Stimulated activated effector memory CD8-positive, alpha-beta T cell treated with anti-CD3 and anti-CD28 coated beads, Interleukin-12 subunit alpha, Interleukin-12 subunit beta, amount 100 ng/mL, for 72 hours (primary cell): ENCODE results near the gene TMIGD3.

Experiments used
- ATAC-seq: fragments of 150-1000 bp; cut with Tn5 transposase; 2 replicates; pipeline ENCODE4 v1.10.0; 2021
- DNase-seq, 2 donors: peaks; one replicate each; pipeline ENCODE4 v3.0.0; 2021 to 2022; ENCODE audit warnings: low spot score in 2 of 2
- H3K27ac Mint-ChIP-seq: one replicate; pipeline ENCODE4 v1.8.0; 2022; ENCODE audit warnings: mild to moderate bottlenecking, mixed read lengths
- H3K36me3 Mint-ChIP-seq: one replicate; pipeline ENCODE4 v1.8.0; 2022; ENCODE audit warnings: mild to moderate bottlenecking, mixed read lengths
- H3K4me1 Mint-ChIP-seq: one replicate; pipeline ENCODE4 v1.8.0; 2022; ENCODE audit warnings: mixed read lengths
- H3K4me3 Mint-ChIP-seq: one replicate; pipeline ENCODE4 v1.8.0; 2022; ENCODE audit warnings: mild to moderate bottlenecking, mixed read lengths
- H3K9me3 Mint-ChIP-seq: one replicate; pipeline ENCODE4 v1.8.0; 2022; ENCODE audit warnings: mixed read lengths

TMIGD3 gene

DNA sequence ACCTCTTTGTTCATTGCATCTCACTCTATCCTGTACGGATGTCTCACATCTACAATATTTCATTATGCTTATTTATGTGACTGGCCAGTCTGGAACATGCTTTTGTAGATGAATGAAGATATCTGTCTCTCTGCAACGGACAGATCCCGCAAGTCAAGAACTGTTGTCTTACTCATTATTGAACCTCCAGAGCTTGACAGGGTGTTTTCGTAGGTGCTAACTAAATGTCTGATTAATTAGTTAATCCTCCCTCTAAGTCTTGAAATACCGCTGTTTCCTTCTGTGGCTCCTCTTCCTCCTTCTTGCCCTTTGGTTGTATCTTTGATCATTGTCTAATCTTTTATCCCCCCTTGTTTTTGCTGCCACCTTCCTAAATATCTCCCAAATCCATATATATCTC, 32.8 kb downstream of the TMIGD3 start:
- H3K27ac Mint-ChIP-seq = no peak overlapping the region
- H3K4me1 Mint-ChIP-seq = peaks cover 14% of the 10 kb centered on the region
- ATAC-seq = peak; percentile 29
- H3K36me3 Mint-ChIP-seq = peaks cover 6% of the 10 kb centered on the region
- no peaks in the 10 kb centered on the region for H3K9me3 Mint-ChIP-seq
- no peak overlapping the region for H3K4me3 Mint-ChIP-seq
- no peak for DNase-seq

DNA sequence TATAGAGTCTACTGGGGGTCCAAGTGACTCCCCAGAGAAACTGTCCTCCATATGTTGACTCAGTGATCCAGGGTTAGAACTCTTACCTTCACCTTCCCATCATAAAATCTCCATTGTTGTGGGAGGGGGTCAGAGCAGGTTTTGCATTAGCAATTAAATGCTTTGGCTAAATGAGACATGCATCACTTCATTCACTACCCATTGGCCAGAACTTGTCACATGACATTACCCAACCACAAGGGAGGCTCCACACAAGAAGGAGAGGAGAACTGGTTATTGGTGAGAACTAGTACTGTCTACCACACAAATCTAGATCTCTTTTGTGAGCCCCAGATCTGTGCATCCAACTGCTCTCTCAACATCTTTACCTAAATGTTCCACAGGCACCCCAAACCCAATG, 33.9 kb downstream of the TMIGD3 start:
- no peak for DNase-seq

GRCh38 chr1:111468717-111469100, 34.7 kb downstream of the TMIGD3 start:
- H3K27ac Mint-ChIP-seq = no peak overlapping the region
- DNase-seq (no peak), ATAC-seq (no peak)
- H3K4me3 Mint-ChIP-seq = no peak overlapping the region
- peaks cover 7% of the 10 kb centered on the region for H3K4me1 Mint-ChIP-seq
- H3K36me3 Mint-ChIP-seq = peaks cover 22% of the 10 kb centered on the region
- no peaks in the 10 kb centered on the region for H3K9me3 Mint-ChIP-seq

More for the DNA sequence above, 33.9 kb downstream of the TMIGD3 start:
- Mint-ChIP-seq H3K27ac (no peak overlapping the region), H3K4me3 (no peak overlapping the region), H3K9me3 (no peaks in the 10 kb centered on the region), H3K36me3 (peaks cover 15% of the 10 kb centered on the region), H3K4me1 (peaks cover 7% of the 10 kb centered on the region)
- no peak for ATAC-seq

DNA sequence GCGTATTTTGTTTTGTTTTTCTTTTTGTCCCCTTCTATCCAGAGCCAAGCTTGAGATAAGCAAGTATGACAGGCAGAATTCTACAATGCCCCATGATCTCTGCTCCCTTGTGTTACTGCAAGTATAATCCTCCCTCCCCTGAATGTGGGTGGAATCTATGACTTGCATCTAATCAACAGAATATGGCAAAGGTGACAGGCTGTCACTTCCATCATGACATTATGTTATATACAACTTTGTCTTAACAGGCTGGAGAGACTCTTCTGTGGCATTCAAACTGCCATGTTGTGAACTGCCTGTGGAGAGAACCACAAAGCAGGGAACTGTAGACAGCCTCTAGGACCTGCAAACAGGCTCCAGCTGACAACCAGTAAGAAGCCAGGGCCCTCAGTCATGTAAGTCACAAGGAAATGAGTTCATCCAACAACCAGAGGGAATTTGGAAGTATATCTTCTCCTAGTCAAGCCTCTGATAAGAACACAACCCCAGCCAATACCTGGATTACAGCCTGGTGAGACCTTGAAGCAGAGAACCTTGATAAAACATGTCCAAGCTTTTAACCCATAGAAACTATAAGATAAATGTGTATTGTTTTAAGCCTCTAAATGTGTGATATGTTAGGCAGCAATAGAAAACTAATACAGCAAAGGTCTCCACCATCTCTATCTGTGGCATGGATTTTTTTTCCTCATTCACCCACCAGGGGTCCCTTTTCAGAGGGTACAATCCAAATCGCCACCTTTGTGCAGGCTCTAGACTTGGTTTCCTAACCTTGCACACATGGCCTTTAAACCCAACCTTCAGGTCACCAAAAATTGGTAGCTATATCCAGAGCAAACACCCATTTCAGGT, 35.3 kb downstream of the TMIGD3 start:
- ATAC-seq = no peak
- Mint-ChIP-seq H3K36me3 (peaks cover 28% of the 10 kb centered on the region), H3K27ac (no peak overlapping the region), H3K4me3 (no peak overlapping the region), H3K9me3 (no peaks in the 10 kb centered on the region), H3K4me1 (peaks cover 12% of the 10 kb centered on the region)
- no peak for DNase-seq

DNA sequence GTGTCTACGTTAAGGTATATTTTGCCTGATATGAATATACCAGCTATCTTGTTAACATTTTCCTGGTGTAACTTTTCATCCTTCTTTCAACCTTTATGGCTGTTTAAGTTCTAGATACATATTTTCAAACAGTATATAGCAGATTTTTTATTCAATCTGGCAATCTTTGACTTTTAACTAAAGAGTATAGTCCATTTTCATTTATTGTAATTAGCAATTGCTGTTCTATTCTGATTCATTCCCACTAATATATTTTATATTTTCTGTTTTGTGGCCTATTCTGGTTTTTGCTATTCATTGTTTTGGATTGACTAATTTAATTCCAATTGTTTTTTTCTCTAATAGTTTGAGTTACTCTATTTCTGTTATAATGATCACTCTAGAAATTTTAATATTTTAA, 37.0 kb downstream of the TMIGD3 start:
- ATAC-seq (no peak), DNase-seq (no peak)
- H3K4me3 Mint-ChIP-seq = no peak overlapping the region

DNA sequence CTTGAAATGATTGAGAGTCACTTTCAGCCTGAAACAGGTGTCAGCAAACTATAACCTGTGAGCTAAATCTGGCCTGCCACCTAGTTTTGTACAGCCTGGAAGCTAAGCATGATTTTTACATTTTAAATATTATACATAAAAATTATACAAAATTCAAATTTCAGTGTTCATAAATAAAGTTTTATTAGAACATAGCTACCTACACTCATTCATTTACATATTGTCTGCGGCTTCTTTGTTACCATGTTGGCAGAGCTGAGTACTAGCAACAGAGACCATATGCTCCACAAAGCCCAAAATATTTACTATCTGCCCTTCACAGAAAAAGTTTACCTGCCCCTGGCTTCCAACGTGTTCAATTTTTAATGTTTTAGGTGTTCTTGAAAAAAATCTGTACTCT, 37.7 kb downstream of the TMIGD3 start:
- no peak overlapping the region for H3K4me3 Mint-ChIP-seq
- H3K27ac Mint-ChIP-seq = no peak overlapping the region

More for the DNA sequence above, 37.0 kb downstream of the TMIGD3 start:
- H3K36me3 Mint-ChIP-seq = peaks cover 35% of the 10 kb centered on the region
- H3K9me3 Mint-ChIP-seq = no peaks in the 10 kb centered on the region
- peaks cover 10% of the 10 kb centered on the region for H3K4me1 Mint-ChIP-seq
- no peak overlapping the region for H3K27ac Mint-ChIP-seq

DNA sequence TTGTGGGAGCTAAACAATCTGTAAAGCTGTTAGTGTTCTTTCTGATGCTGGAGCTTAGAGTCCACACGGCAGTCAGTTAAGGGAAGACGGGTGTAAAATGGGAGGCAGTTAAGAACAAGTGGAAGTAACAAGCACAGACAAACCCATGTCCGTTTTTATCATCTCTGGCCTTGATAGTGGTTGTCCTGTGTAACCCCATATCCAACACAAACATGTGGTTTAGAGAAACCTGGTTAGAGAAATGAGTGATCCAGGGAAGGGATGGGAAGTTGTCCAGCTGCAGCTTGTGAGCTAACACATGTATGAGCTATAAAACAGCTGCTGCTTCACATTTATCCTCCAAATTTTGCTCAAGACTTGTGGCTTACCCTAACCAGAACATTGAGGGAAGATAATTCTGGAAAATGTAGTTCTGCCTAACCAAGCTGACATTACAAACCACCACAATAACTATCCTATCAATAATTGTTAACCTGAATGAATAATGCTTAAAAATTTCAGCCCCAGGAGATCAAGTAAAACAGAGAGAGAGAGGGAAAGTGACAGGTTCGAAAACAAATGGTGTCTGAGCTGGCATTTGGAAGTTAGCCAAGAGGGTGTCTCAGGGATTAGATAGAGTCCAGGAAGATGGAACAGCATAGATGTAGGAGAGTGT, 40.3 kb downstream of the TMIGD3 start:
- ATAC-seq (no peak), DNase-seq (peak in 1 of 2 donors; percentile 20)
- peaks cover 10% of the 10 kb centered on the region for H3K4me1 Mint-ChIP-seq
- no peaks in the 10 kb centered on the region for H3K9me3 Mint-ChIP-seq
- H3K27ac Mint-ChIP-seq = peak overlapping the region; percentile 44
- H3K4me3 Mint-ChIP-seq = no peak overlapping the region
- H3K36me3 Mint-ChIP-seq = peaks cover 69% of the 10 kb centered on the region

More for the DNA sequence above, 37.7 kb downstream of the TMIGD3 start:
- Mint-ChIP-seq H3K9me3 (no peaks in the 10 kb centered on the region), H3K36me3 (peaks cover 43% of the 10 kb centered on the region), H3K4me1 (peaks cover 10% of the 10 kb centered on the region)
- ATAC-seq (no peak), DNase-seq (no peak)

GRCh38 chr1:111462370-111463028, 40.9 kb downstream of the TMIGD3 start:
- H3K9me3 Mint-ChIP-seq = no peaks in the 10 kb centered on the region
- H3K4me3 Mint-ChIP-seq = no peak overlapping the region
- H3K36me3 Mint-ChIP-seq = peaks cover 75% of the 10 kb centered on the region
- DNase-seq (no peak), ATAC-seq (no peak)
- peaks cover 10% of the 10 kb centered on the region for H3K4me1 Mint-ChIP-seq
- H3K27ac Mint-ChIP-seq = peak overlapping the region; percentile 44

GRCh38 chr1:111461765-111462164, 41.7 kb downstream of the TMIGD3 start:
- no peak for DNase-seq
- peaks cover 10% of the 10 kb centered on the region for H3K4me1 Mint-ChIP-seq
- no peak for ATAC-seq
- H3K36me3 Mint-ChIP-seq = peaks cover 83% of the 10 kb centered on the region
- no peak overlapping the region for H3K4me3 Mint-ChIP-seq
- no peaks in the 10 kb centered on the region for H3K9me3 Mint-ChIP-seq
- no peak overlapping the region for H3K27ac Mint-ChIP-seq

GRCh38 chr1:111455642-111456031, 47.8 kb downstream of the TMIGD3 start:
- DNase-seq (no peak), ATAC-seq (no peak)
- H3K9me3 Mint-ChIP-seq = no peaks in the 10 kb centered on the region
- peak overlapping the region; percentile 46 for H3K27ac Mint-ChIP-seq
- H3K4me1 Mint-ChIP-seq = peaks cover 55% of the 10 kb centered on the region
- peaks cover 92% of the 10 kb centered on the region for H3K36me3 Mint-ChIP-seq
- H3K4me3 Mint-ChIP-seq = peak overlapping the region; percentile 31

DNA sequence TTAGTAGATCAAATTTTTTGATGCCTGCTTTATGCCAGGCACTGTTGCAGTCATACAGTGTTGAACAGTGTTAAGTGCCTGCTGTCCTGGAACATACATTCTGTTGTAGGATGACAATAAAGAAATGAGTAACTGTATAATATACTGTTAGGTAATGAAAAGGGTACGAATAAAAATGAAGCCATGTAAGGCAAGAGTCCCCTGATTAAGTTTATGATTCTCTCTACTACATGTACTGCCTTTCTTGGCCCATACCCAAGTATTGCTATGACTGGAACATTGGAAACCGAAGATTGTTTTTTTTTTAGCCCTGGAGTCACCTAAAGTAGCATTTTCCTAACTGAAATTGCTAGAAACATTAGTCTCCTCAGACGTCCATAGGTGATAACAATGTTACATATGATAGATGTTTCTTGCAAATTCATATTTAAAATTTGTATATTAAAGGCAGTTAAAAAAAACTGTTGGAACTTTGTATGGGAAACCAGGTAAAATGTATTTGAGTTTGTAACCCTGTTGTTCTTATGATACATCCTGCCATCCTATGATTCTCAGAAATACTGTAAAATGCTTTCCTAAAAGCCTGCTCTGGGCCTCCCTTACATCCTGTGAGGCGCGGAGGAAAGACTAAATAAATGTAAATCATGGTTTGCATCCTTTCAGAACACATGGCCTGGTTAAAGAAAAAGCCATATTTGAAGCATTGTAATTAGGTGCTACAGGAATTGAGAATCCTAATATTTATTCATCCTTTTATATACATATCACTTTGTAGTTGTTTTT, 48.4 kb downstream of the TMIGD3 start:
- peak overlapping the region; percentile 46 for H3K27ac Mint-ChIP-seq
- H3K4me1 Mint-ChIP-seq = peaks cover 59% of the 10 kb centered on the region
- DNase-seq = no peak
- H3K36me3 Mint-ChIP-seq = peaks cover 89% of the 10 kb centered on the region
- no peaks in the 10 kb centered on the region for H3K9me3 Mint-ChIP-seq
- H3K4me3 Mint-ChIP-seq = peak overlapping the region; percentile 31
- ATAC-seq = peak; percentile 94

DNA sequence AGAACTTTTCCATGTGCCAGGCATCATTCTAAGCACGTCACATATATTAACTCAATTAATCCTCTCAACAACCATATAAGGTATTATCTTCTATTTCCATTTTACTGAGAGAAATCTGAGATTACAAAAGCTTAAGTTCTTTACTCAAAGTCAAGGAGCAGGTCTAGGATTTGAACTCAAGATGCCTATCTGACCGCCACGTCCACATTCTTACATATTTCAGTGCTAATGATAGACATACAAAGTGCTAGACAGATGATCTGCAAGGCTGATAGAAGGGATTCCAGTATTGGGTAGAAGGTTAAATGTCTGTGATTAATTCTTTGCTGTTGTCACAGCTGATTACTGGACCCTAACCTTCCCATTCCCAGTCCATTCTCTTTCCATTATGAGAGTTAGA, 49.7 kb downstream of the TMIGD3 start:
- Mint-ChIP-seq H3K36me3 (peaks cover 86% of the 10 kb centered on the region), H3K9me3 (no peaks in the 10 kb centered on the region), H3K4me1 (peaks cover 62% of the 10 kb centered on the region), H3K4me3 (no peak overlapping the region), H3K27ac (no peak overlapping the region)
- DNase-seq (no peak), ATAC-seq (no peak)

- Mint-ChIP-seq H3K27ac (peak overlapping the region; percentile 99), H3K4me1 (peaks cover 70% of the 10 kb centered on the region), H3K36me3 (peaks cover 85% of the 10 kb centered on the region), H3K4me3 (no peak overlapping the region), H3K9me3 (no peaks in the 10 kb centered on the region)
- DNase-seq (no peak), ATAC-seq (no peak)
Measured at GRCh38 chr1:111452581-111452980, 50.9 kb downstream of the TMIGD3 start.

- no peak for ATAC-seq
- peak overlapping the region; percentile 99 for H3K27ac Mint-ChIP-seq
- H3K9me3 Mint-ChIP-seq = no peaks in the 10 kb centered on the region
- peaks cover 73% of the 10 kb centered on the region for H3K4me1 Mint-ChIP-seq
- H3K36me3 Mint-ChIP-seq = peaks cover 83% of the 10 kb centered on the region
- DNase-seq = no peak
- H3K4me3 Mint-ChIP-seq = peak overlapping the region; percentile 99
Measured at GRCh38 chr1:111450185-111450584, 53.2 kb downstream of the TMIGD3 start.

DNA sequence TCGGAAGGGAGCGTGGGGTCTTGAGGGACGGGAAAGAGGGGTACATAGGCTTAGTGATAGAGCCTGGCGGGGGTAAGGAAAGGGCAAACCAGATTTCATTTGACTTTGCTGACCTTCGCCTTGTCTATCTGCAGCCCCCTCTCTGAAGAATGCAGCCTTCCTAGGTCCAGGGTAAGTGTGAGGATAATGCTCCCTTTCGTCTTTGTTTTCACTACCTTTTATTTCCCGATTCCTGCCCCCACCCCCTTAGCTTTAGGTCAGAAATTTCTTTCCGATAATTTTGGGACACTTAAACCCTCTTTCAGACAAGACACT, 53.8 kb downstream of the TMIGD3 start:
- Mint-ChIP-seq H3K4me3 (peak overlapping the region; percentile 99), H3K9me3 (no peaks in the 10 kb centered on the region), H3K4me1 (peaks cover 69% of the 10 kb centered on the region), H3K36me3 (peaks cover 83% of the 10 kb centered on the region), H3K27ac (peak overlapping the region; percentile 99)
- DNase-seq (no peak), ATAC-seq (no peak)
